B cell (primary cell): ENCODE data around the gene ELOB.

Experiments used
- CTCF ChIP-seq: fragments of 200-600 bp; IDR thresholded peaks from one replicate; pipeline ENCODE4 v1.8.0; 2022; ENCODE audit warnings: antibody characterized with exemption, mild to moderate bottlenecking
- EZH2 ChIP-seq: IDR thresholded peaks from 2 replicates; pipeline ENCODE4 v1.6.1; 2012; ENCODE audit warnings: borderline replicate concordance, low read depth, mild to moderate bottlenecking, moderate library complexity, low read length; ENCODE audit not compliant: insufficient read depth, poor library complexity, severe bottlenecking

DNA sequence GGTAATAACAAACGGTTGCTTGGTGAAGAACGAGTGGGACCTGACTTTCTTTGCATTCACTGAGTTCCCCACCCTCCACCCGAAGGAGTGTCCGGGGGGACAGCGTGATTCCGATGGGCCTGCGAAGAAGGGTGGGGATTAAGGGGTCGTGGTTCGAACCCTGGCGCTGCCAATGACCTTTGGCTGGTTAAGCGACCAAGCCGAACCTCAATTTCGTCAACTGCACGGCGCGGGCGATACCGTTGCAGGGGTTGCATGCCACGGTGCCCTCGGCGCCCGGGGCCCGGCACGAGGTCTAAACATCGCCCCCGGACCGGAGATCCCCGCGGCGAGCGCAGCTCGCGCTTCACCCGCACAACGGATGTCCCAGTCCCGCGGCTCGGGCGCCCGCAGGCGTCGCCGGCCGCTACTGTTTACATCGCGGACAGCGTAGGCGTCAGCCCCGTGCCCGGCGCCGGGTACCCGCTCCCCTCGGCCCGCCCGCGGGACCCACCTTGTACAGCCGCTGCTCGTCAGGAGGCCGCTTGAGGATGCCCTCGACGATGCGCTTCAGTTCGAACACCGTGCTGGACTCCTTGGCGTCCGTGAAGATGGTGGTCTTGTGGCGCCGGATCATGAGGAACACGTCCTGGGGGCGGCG lies 460 bp downstream of the ELOB start:
- TF ChIP-seq CTCF (no peak), EZH2 (no peak)
